Measurements from ENCODE around the gene SLC4A2. TPM values are rescaled to one million over a fixed set of nuclear protein-coding genes. Genes with fewer than 3 reads are reported as not detected.

SLC4A2 gene
- total RNA-seq, 2 donors from 2014 or later = 76.7 to 169 TPM

- Histone ChIP-seq H3K36me3 (no peaks in the 10 kb centered on the region), H3K4me3 (peak within 1 kb of the TSS; percentile 77), H3K4me1 (peaks cover 20% of the 10 kb centered on the region), H3K9ac (ENCODE audit: low read depth in 2 of 2, low read length in 2 of 2) (peak within 1 kb of the TSS; percentile 89 to 92), H3K27ac (peak within 1 kb of the TSS; percentile 77), H3K27me3 (no peaks in the 10 kb centered on the region), H3K9me3 (no peaks in the 10 kb centered on the region)
- peak; percentile 91 for DNase-seq
- intact Hi-C loops (cut with DNase I) = no loop called here
- no peak for TF ChIP-seq CTCF (IDR thresholded peaks at IDR 0.05)
Observed at GRCh38 chr7:151085691-151086620, 26.6 kb downstream of the SLC4A2 start, which contains the start of gene AGAP3. Gene AGAP3 (plus strand): TSS chr7:151086475. CDS start chr7:151086742, 267 bp downstream.

DNA sequence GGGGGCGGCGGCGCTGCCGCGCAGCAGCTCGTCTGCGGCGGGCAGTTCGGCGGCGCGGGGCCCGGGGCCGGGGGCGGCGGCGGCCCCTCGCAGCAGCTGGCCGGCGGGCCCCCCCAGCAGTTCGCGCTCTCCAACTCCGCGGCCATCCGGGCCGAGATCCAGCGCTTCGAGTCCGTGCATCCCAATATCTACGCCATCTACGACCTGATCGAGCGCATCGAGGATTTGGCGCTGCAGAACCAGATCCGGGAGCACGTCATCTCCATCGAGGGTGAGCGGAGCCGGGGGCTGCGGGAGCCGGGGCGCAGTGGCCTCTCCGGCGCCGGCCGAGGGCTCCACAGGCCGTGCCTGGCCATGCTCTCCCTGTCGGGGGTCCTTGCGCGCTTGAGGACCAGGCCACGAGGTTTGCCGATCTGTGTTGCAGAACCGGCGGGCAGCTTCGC lies 27.4 kb downstream of the SLC4A2 start:
- DNase-seq = peak; percentile 47
- Histone ChIP-seq H3K4me1 (peaks cover 16% of the 10 kb centered on the region), H3K4me3 (peak overlapping the region; percentile 77), H3K27me3 (no peaks in the 10 kb centered on the region), H3K9ac (ENCODE audit: low read depth in 2 of 2, low read length in 2 of 2) (peak overlapping the region; percentile 89 to 92), H3K27ac (peak overlapping the region; percentile 77), H3K36me3 (no peaks in the 10 kb centered on the region), H3K9me3 (no peaks in the 10 kb centered on the region)
- no peak for TF ChIP-seq CTCF (IDR thresholded peaks at IDR 0.05)
- intact Hi-C loops (cut with DNase I) = no loop called here

GRCh38 chr7:151087245-151088018 lies 28.0 kb downstream of the SLC4A2 start:
- TF ChIP-seq CTCF (IDR thresholded peaks at IDR 0.05) = no peak
- H3K4me1 ChIP-seq = peaks cover 10% of the 10 kb centered on the region
- no peaks in the 10 kb centered on the region for H3K9me3 ChIP-seq
- DNase-seq = peak; percentile 58
- no peaks in the 10 kb centered on the region for H3K36me3 ChIP-seq
- H3K9ac ChIP-seq (ENCODE audit: low read depth in 2 of 2, low read length in 2 of 2) = peak overlapping the region; percentile 89 to 92
- H3K27ac ChIP-seq = peak overlapping the region; percentile 77
- intact Hi-C loops (cut with DNase I) = no loop called here
- no peaks in the 10 kb centered on the region for H3K27me3 ChIP-seq
- peak overlapping the region; percentile 77 for H3K4me3 ChIP-seq

GRCh38 chr7:151088019-151088855 lies 28.8 kb downstream of the SLC4A2 start:
- Histone ChIP-seq H3K4me1 (peaks cover 9% of the 10 kb centered on the region), H3K9ac (ENCODE audit: low read depth in 2 of 2, low read length in 2 of 2) (peak overlapping the region; percentile 89 to 92), H3K27me3 (no peaks in the 10 kb centered on the region), H3K27ac (peak overlapping the region; percentile 77), H3K9me3 (no peaks in the 10 kb centered on the region), H3K4me3 (peak overlapping the region; percentile 77), H3K36me3 (no peaks in the 10 kb centered on the region)
- intact Hi-C loops (cut with DNase I) = no loop called here
- no peak for DNase-seq
- TF ChIP-seq CTCF (IDR thresholded peaks at IDR 0.05) = no peak
